WERI-Rb-1 (cell line): ENCODE results near the gene RAB28.

ENCODE experiments used
- DNase-seq: peaks from one replicate; pipeline ENCODE4 v3.0.0-alpha.2; 2020
- H3K27ac ChIP-seq: fragments of 250-450 bp; sonication (Bioruptor Pico); 2 replicates; pipeline ENCODE4 v1.5.1; 2020; ENCODE audit warnings: mild to moderate bottlenecking, moderate library complexity
- H3K27me3 ChIP-seq: fragments of 250-450 bp; sonication (Bioruptor Pico); 2 replicates; pipeline ENCODE4 v1.5.1; 2021; ENCODE audit warnings: mild to moderate bottlenecking, low read depth, moderate library complexity; ENCODE audit not compliant: insufficient read depth, severe bottlenecking
- H3K36me3 ChIP-seq: fragments of 250-450 bp; sonication (Bioruptor Pico); 2 replicates; pipeline ENCODE4 v1.5.1; 2020; ENCODE audit warnings: mild to moderate bottlenecking, moderate library complexity
- H3K4me3 ChIP-seq: 2 replicates; pipeline ENCODE4 v1.5.1; 2011; ENCODE audit warnings: low read depth, mild to moderate bottlenecking, control low read depth, low read length
- H3K9me3 ChIP-seq: fragments of 250-450 bp; sonication (Bioruptor Pico); 2 replicates; pipeline ENCODE4 v1.5.1; 2021; ENCODE audit warnings: mild to moderate bottlenecking, moderate library complexity; ENCODE audit not compliant: severe bottlenecking
- CTCF ChIP-seq: IDR thresholded peaks from 2 replicates; pipeline ENCODE4 v1.5.1; 2011; ENCODE audit warnings: low read depth, mild to moderate bottlenecking, control low read depth, inconsistent platforms, low read length

Gene RAB28

GRCh38 chr4:13347517-13348125 lies 136.5 kb downstream of the RAB28 start:
- Histone ChIP-seq H3K4me3 (no peak overlapping the region), H3K27me3 (no peaks in the 10 kb centered on the region), H3K27ac (no peak overlapping the region), H3K9me3 (no peaks in the 10 kb centered on the region), H3K36me3 (no peaks in the 10 kb centered on the region)
- TF ChIP-seq CTCF, result no peak
- no peak for DNase-seq

GRCh38 chr4:13344216-13344615 lies 139.9 kb downstream of the RAB28 start:
- H3K4me3 ChIP-seq, result no peak overlapping the region
- H3K9me3 ChIP-seq, result no peaks in the 10 kb centered on the region
- H3K36me3 ChIP-seq, result no peaks in the 10 kb centered on the region
- DNase-seq, result no peak
- H3K27me3 ChIP-seq, result no peaks in the 10 kb centered on the region
- no peak for TF ChIP-seq CTCF
- no peak overlapping the region for H3K27ac ChIP-seq

- Histone ChIP-seq H3K9me3 (no peaks in the 10 kb centered on the region), H3K27me3 (no peaks in the 10 kb centered on the region), H3K27ac (no peak overlapping the region), H3K36me3 (no peaks in the 10 kb centered on the region), H3K4me3 (no peak overlapping the region)
- TF ChIP-seq CTCF, result no peak
- no peak for DNase-seq
Observed at GRCh38 chr4:13340672-13341071, 143.5 kb downstream of the RAB28 start.

GRCh38 chr4:13331827-13332226 lies 152.3 kb downstream of the RAB28 start:
- Histone ChIP-seq H3K27me3 (no peaks in the 10 kb centered on the region), H3K36me3 (no peaks in the 10 kb centered on the region), H3K4me3 (no peak overlapping the region), H3K9me3 (no peaks in the 10 kb centered on the region), H3K27ac (no peak overlapping the region)
- DNase-seq, result no peak
- TF ChIP-seq CTCF, result no peak

GRCh38 chr4:13329963-13330362 lies 154.2 kb downstream of the RAB28 start:
- H3K9me3 ChIP-seq, result no peaks in the 10 kb centered on the region
- no peaks in the 10 kb centered on the region for H3K36me3 ChIP-seq
- H3K4me3 ChIP-seq, result no peak overlapping the region
- no peaks in the 10 kb centered on the region for H3K27me3 ChIP-seq
- no peak for TF ChIP-seq CTCF
- no peak for DNase-seq
- H3K27ac ChIP-seq, result no peak overlapping the region

- Histone ChIP-seq H3K4me3 (no peak overlapping the region), H3K27me3 (no peaks in the 10 kb centered on the region), H3K36me3 (no peaks in the 10 kb centered on the region), H3K9me3 (no peaks in the 10 kb centered on the region), H3K27ac (no peak overlapping the region)
- no peak for DNase-seq
- TF ChIP-seq CTCF, result no peak
Observed at GRCh38 chr4:13329340-13329850, 154.7 kb downstream of the RAB28 start.
